ENCODE measurements around the gene RPL26.
"Not testable (repeated sequence)": the region's sequence is repeated elsewhere in the genome, so short reads cannot be mapped to it uniquely, and the experiment has no call there.

RPL26 gene

DNA sequence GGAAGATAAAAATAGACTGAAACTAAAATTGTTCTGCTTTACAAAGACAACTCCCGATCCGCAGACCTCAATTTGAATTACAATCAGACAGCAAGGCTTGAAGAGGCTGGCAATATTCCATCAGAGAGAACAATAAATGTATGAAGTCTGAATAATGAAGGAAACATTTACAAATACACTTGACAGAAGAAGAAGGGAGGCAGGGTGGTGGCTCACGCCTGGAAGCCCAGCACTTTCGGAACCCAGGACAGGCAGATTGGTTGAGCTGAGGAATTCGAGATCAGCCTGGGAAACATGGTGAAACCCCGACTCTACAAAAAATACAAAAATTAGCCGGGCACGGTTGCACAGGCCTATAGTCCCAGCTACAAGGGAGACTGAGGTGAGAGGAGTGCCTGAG is 28.8 kb downstream of the RPL26 start:
- TF ChIP-seq, protein P1, sequence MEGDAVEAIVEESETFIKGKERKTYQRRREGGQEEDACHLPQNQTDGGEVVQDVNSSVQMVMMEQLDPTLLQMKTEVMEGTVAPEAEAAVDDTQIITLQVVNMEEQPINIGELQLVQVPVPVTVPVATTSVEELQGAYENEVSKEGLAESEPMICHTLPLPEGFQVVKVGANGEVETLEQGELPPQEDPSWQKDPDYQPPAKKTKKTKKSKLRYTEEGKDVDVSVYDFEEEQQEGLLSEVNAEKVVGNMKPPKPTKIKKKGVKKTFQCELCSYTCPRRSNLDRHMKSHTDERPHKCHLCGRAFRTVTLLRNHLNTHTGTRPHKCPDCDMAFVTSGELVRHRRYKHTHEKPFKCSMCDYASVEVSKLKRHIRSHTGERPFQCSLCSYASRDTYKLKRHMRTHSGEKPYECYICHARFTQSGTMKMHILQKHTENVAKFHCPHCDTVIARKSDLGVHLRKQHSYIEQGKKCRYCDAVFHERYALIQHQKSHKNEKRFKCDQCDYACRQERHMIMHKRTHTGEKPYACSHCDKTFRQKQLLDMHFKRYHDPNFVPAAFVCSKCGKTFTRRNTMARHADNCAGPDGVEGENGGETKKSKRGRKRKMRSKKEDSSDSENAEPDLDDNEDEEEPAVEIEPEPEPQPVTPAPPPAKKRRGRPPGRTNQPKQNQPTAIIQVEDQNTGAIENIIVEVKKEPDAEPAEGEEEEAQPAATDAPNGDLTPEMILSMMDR (IDR thresholded peaks at IDR 0.05; ENCODE audit: low read depth, low read length) = no peak
- no peak overlapping the region for H3K4me3 ChIP-seq (ENCODE audit: low read depth, low read length)

DNA sequence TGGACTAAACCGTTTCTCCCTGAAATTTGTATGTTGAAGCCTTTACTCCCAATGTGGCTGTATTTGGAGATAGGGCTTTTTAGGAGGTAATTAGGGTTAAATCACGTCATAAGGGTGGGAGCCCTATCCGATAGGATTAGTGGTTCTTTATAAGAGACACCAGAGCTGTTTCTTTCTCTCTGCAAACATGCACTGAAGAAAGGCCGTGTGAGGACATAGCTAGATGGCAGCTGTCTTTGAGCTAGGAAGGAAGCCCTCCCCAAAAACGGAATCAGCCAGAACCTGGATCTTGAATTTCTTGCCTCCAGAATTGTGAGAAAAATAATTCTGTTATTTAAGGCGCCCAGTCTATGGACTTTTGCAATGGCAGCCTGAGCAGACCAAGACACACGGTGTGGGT is 29.3 kb downstream of the RPL26 start:
- TF ChIP-seq, protein P1 (IDR thresholded peaks at IDR 0.05; ENCODE audit: low read depth, low read length) = no peak
- H3K4me3 ChIP-seq (ENCODE audit: low read depth, low read length) = no peak overlapping the region

DNA sequence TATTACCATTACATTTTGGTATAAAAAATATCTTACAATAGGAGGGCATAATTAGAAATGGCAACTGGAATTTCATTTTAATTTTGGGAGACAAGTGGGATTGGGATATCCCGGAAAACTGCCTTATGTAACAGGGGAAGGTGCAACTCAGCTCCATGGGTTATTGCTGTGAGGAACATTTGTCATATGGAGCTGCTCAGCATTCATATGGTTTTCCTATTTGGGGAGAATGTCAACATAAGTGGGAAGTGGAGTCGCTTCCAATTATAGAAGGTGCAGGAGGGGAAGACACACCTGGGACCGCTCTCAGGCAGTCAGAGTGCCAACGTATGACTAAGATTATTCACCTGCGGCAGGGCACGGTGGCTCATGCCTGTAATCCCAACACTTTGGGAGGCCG is 32.7 kb downstream of the RPL26 start:
- TF ChIP-seq, protein P1 (IDR thresholded peaks at IDR 0.05; ENCODE audit: low read depth, low read length) = no peak

DNA sequence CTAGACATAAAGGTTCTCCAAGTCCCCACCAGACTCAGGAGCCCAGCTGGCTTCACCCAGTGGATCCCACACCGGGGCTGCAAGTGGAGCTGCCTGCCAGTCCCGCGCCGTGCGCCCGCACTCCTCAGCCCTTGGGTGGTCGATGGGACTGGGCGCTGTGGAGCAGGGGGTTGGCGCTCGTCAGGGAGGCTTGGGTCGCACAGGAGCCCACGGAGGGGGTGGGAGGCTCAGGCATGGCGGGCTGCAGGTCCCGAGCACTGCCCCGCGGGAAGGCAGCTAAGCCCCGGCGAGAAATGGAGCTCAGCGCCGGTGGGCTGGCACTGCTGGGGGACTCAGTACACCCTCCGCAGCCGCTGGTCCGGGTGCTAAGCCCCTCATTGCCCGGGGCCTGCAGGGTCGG is 36.0 kb downstream of the RPL26 start:
- H3K4me3 ChIP-seq (ENCODE audit: low read depth, low read length) = not testable (repeated sequence)

More for the DNA sequence above, 32.7 kb downstream of the RPL26 start:
- H3K4me3 ChIP-seq (ENCODE audit: low read depth, low read length) = no peak overlapping the region

DNA sequence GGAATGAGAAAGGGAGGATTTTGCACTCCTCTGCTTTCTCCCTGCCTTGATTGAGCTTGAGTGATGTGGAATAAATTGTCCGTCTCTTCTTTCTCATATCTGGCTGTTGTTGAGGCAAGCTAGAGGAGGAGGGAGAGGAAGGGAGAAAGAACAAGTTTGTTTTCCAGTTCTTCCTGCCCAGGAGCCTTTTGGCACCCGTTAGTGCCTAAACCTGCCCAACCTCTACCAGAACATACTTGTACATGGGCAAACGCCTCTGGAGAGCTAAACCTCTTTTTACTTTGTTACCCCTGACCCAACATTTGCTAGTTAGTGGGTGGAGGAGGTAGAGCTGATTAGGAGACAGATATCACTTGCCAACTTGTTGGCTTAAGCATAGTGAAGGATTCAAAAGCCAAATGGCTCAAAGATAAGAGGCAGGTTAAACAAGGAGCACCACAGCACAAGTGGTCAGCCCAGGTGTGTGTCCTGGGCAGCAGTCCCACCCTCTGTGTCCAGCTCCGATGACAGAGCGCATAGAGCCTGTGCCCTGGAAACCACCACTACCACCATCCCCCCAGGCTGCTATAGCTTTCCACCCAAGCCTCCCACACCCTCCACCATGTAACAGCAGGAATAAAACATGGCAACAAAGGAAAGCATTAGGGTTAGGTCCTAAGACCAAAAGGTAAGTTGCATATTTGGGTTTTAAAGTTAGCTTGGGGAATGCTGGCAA is 36.9 kb downstream of the RPL26 start:
- TF ChIP-seq, protein P1 (IDR thresholded peaks at IDR 0.05; ENCODE audit: low read depth, low read length) = no peak
- no peak overlapping the region for H3K4me3 ChIP-seq (ENCODE audit: low read depth, low read length)

DNA sequence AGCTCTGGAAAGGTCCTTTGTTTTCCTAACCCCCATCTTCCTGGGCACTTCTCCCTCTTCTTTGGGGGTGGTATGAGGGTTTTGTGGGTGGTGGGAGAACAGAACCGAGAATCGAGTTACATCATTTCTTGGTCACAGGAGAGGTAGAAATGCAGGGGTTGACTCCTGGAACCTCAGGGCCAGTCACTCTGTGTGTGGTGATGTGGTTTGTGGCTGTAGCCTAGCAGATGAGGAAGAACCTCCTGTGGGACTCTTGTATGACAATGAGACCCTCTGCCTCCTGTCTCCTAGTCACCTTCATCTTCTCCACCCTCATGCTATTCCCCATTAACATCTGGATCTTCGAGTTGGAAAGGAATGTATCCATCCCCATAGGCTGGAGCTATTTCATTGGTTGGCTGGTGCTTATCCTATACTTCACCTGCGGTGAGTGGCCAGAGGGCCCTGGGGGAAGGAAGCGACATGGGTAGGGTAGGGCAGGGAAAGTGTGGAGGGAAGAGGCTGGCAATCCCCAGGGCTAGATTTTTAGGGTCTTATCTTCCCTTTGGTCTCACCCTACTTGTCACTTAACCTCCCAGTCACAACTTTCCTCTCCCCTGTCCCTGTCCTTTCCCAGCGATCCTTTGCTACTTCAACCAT is 37.8 kb downstream of the RPL26 start:
- H3K4me3 ChIP-seq (ENCODE audit: low read depth, low read length) = no peak overlapping the region
- TF ChIP-seq, protein P1 (IDR thresholded peaks at IDR 0.05; ENCODE audit: low read depth, low read length) = no peak

DNA sequence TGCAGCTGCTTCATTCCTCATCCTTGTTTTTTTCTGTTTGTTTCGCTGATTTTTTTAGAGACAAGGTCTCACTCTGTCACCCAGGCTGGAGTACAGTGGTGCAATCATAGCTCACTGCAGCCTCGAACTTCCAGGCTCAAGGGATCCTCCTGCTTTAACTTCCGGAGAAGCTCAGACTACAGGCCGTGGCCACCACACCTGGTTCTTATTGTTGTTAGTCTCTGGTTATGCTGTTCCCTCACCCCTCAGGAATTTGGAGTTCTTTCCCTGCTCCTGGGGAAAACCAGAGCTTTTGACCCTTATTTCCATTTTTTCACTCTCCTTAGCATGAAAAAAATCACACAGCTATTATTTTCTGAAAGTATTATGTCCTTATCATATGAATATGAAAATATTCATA is 41.5 kb downstream of the RPL26 start:
- TF ChIP-seq, protein P1 (IDR thresholded peaks at IDR 0.05; ENCODE audit: low read depth, low read length) = no peak
- H3K4me3 ChIP-seq (ENCODE audit: low read depth, low read length) = no peak overlapping the region
